HUES64 (cell line): ENCODE data around the gene ITM2C.
A peak's percentile ranks its signal among the peaks of the same experiment; 100 is the strongest.

Experiments
- H3K27ac ChIP-seq: 2 replicates; pipeline ENCODE4 v1.7.0; 2013; ENCODE audit warnings: low read depth, low read length, inconsistent platforms
- H3K27me3 ChIP-seq: 2 replicates; pipeline ENCODE4 v1.6.1; 2013; ENCODE audit warnings: mild to moderate bottlenecking, low read length; ENCODE audit not compliant: insufficient read depth
- H3K36me3 ChIP-seq: 2 replicates; pipeline ENCODE4 v1.6.1; 2013; ENCODE audit warnings: mild to moderate bottlenecking, low read length; ENCODE audit not compliant: insufficient read depth
- H3K4me1 ChIP-seq: 2 replicates; pipeline ENCODE4 v1.6.1; 2013; ENCODE audit warnings: mild to moderate bottlenecking, low read length, moderate library complexity; ENCODE audit not compliant: insufficient read depth
- H3K4me3 ChIP-seq: 2 replicates; pipeline ENCODE4 v1.5.1; 2013; ENCODE audit warnings: mild to moderate bottlenecking, low read length, moderate library complexity
- H3K9ac ChIP-seq: 2 replicates; pipeline ENCODE4 v1.6.1; 2013; ENCODE audit warnings: mild to moderate bottlenecking, low read depth, low read length
- H3K9me3 ChIP-seq: 2 replicates; pipeline ENCODE4 v1.6.1; 2013; ENCODE audit warnings: low read depth, low read length; ENCODE audit not compliant: insufficient read depth
- WGBS: fragments of 150-250, 120-280 bp; methylation state at CpG from one replicate; pipeline ENCODE4 v1.1.7; 2013; ENCODE audit warnings: missing lambda C conversion rate; 5-methylcytosine and 5-hydroxymethylcytosine counted together

Gene ITM2C

DNA sequence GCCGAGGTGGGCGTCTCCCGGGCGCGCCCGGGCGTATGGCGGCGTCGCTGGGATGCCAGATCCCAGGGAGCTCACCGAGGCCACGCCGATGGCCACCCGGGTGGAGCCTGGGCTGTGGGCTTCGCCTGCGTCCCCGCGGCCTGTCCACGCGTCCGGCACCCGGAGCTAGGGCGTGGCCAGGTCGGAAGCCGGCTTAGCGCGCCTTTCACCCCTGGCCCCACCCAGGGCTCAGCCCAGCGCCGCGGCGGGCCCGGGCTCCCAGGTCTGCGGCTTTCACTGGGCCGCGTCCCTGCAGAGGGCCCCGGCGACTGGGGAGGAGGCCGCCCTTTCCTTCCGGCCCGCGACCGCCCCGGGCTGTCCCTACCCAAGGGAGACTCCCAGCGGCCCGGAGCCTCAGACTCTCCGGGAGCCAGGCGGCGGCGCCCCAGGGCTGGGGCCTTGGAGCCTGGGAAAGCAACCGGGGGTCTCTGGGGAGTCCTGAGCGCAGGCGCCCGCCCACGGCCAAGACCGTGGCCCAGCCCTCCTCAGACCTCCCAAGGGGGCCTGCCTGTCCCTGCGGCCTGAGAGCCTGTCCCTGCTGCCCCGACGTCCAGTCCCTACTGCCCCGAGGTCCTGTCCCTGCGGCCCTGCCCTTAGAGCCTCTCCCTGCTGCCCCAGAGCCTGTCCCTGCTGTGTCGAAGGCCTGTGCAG is 36.3 kb upstream of the ITM2C start:
- no peaks in the 10 kb centered on the region for H3K36me3 ChIP-seq
- 0 out of 2 replicates have a peak overlapping the region, but pooled peaks have one; percentile 12 for H3K4me3 ChIP-seq
- H3K4me1 ChIP-seq: no peaks in the 10 kb centered on the region
- no peaks in the 10 kb centered on the region for H3K9me3 ChIP-seq
- no peak overlapping the region for H3K9ac ChIP-seq
- no peak overlapping the region for H3K27ac ChIP-seq
- 95% methylated on average over 61 of the region's 61 CpGs for WGBS
- peaks cover 3% of the 10 kb centered on the region; the same call in 1 of the 2 replicates for H3K27me3 ChIP-seq

DNA sequence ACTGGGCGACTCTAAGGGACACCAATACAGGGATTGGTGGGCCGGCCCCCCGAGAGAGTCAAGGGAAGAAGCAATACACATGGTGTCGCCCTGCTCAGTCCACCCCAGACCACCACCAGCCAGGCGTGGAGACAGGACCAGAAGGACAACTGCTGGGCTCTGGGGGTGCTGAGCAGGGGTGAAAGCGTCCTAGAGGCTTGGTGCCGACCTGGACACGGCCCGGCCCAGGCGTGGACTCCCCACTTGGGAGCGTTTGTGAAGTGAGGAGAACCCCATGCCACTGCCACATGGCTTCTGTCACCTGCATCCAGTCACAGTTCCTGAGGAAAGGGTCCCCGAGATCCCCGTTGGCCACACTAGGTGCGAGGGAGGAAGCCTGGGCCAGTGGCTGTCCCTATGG is 35.4 kb upstream of the ITM2C start:
- H3K4me3 ChIP-seq: no peak overlapping the region
- no peaks in the 10 kb centered on the region for H3K36me3 ChIP-seq
- H3K27ac ChIP-seq: no peak overlapping the region
- 97% methylated on average over 14 of the region's 14 CpGs for WGBS
- H3K9ac ChIP-seq: no peak overlapping the region
- H3K27me3 ChIP-seq: peaks cover 3% of the 10 kb centered on the region; the same call in 1 of the 2 replicates
- no peaks in the 10 kb centered on the region for H3K4me1 ChIP-seq
- H3K9me3 ChIP-seq: no peaks in the 10 kb centered on the region

DNA sequence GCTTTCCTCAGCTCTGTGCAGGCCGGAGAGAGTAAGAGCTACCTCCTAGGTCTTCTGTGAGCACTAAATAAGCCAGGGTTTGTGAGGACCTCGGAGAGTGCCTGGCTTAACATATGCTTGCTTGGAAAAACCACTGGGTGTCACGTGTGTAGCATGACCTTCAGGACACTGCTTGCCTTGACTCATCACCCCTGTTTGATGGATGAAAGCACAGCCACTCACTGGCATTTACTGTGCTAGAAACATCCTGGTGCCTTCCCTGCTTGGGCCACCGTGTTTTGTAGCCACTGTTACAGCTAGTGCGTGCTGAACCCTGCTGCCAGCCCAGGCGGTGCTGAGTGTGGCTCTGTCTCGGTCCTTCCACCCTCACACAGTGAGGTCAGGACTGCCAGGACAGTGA is 34.8 kb upstream of the ITM2C start:
- Histone ChIP-seq H3K27ac (no peak overlapping the region), H3K27me3 (peaks cover 3% of the 10 kb centered on the region; the same call in 1 of the 2 replicates), H3K9me3 (no peaks in the 10 kb centered on the region), H3K4me1 (no peaks in the 10 kb centered on the region), H3K9ac (no peak overlapping the region), H3K36me3 (no peaks in the 10 kb centered on the region), H3K4me3 (no peak overlapping the region)
- WGBS: 89% methylated on average over 7 of the region's 7 CpGs

DNA sequence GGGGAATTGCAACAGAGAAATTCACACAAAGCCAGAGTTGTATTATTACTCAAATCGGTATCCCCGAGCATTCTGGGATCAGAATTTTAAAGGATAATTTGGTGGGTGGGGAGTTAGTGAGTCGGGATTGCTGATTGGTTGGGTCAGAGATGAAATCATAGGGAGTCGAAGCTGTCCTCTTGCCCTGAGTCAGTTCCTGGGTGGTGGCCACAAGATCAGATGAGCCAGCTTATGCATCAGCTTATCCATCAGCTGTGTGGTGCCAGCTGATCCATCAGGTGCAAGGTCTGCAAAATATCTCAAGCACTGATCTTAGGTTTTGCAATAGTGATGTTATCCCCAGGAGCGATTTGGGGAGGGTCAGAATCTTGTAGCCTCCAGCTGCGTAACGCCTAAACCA is 34.3 kb upstream of the ITM2C start:
- Histone ChIP-seq H3K4me1 (no peaks in the 10 kb centered on the region), H3K9ac (no peak overlapping the region), H3K9me3 (no peaks in the 10 kb centered on the region), H3K27ac (no peak overlapping the region), H3K27me3 (peaks cover 3% of the 10 kb centered on the region; the same call in 1 of the 2 replicates), H3K36me3 (no peaks in the 10 kb centered on the region), H3K4me3 (no peak overlapping the region)
- WGBS: 88% methylated on average over 7 of the region's 7 CpGs

DNA sequence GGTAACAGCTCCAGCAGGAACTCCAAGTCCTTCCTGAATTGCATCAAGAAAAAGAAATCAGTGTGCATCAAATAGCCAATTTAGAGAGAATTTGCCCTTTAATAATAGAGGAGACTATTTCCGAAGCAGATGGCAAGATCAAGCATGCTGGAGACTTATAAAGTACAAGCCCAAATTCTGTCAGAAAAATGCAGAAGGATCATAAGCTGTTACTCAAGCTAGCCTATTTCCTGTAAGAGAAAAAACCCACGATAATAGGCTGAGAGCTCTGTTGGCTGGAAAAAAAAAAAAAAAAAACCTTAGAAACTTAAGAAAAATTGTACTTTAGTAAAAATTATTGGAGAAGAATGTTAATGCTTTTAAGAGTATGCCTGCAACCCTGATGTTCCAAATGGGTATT is 24.4 kb upstream of the ITM2C start:
- H3K9ac ChIP-seq: no peak overlapping the region

DNA sequence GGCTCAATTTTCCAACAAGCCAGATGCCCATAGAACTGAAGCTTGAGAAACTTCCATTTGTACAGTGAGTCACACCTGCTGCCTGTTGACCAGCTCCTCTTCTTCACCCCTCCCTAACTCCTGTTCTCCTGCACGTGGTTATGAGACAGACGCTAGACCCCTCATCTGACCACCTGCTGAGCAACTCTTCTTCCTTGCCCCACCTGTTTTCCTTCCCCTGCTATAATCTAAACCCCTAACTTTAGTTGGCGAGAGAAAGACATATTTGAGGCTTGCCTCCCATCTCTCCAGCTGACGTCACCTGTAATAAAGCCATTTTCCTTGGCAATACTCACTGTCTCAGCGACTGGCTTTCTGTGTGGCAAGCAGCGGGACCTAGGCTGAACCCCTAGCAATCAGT is 22.3 kb upstream of the ITM2C start:
- no peaks in the 10 kb centered on the region for H3K36me3 ChIP-seq
- no peak overlapping the region for H3K27ac ChIP-seq
- no peak overlapping the region for H3K9ac ChIP-seq
- no peaks in the 10 kb centered on the region; the same call in 1 of the 2 replicates for H3K27me3 ChIP-seq
- H3K4me3 ChIP-seq: no peak overlapping the region
- 90% methylated on average over 6 of the region's 6 CpGs for WGBS
- H3K9me3 ChIP-seq: no peaks in the 10 kb centered on the region
- H3K4me1 ChIP-seq: no peaks in the 10 kb centered on the region

More for the DNA sequence above, 24.4 kb upstream of the ITM2C start:
- whole genome bisulfite sequencing: 91% methylated on average over 2 of the region's 2 CpGs
- H3K27me3 ChIP-seq: no peaks in the 10 kb centered on the region; the same call in 1 of the 2 replicates
- H3K4me1 ChIP-seq: no peaks in the 10 kb centered on the region
- no peaks in the 10 kb centered on the region for H3K9me3 ChIP-seq
- H3K36me3 ChIP-seq: no peaks in the 10 kb centered on the region
- H3K27ac ChIP-seq: no peak overlapping the region
- H3K4me3 ChIP-seq: no peak overlapping the region

DNA sequence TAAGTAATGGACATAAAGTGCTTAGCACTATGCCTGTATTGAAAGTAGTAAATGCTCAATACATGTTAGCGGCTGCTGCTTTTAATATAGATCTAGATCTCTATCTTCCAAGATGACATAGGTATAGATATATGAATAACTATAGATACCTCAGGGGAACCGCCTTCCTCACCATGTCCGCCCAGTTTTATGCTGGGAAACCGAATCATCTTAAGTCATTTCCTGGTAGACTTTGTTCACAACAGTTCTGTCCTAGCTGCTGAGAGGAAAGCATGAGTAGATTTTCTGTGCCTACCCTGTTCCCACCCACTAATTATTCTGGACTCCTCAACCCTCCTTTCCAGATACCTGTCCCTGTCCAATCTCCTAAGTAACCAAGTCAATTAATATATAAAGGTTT is 21.6 kb upstream of the ITM2C start:
- no peak overlapping the region for H3K9ac ChIP-seq
- no peaks in the 10 kb centered on the region for H3K9me3 ChIP-seq
- 92% methylated on average over 3 of the region's 4 CpGs for WGBS
- no peak overlapping the region for H3K27ac ChIP-seq
- no peak overlapping the region for H3K4me3 ChIP-seq
- no peaks in the 10 kb centered on the region; the same call in 1 of the 2 replicates for H3K27me3 ChIP-seq
- no peaks in the 10 kb centered on the region for H3K36me3 ChIP-seq
- no peaks in the 10 kb centered on the region for H3K4me1 ChIP-seq

DNA sequence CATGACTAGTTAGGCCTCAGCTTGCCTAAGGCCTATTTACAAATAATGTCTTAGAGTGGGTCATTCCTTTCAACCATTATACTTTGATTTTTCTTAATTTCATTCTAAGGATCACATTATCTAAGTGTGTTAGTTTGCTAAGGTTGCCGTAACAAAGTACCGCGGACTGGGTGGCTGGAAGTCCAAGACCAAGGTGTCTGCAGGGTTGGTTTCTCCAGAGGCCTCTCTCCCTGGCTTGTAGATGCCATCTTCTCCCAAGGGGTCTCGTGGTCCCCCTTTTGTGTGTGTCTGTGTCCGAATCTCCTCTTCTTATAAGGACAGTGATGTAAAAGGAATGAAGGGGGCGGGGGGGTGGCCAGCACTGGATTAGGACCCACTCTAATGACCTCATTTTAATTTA is 18.4 kb upstream of the ITM2C start:
- H3K27ac ChIP-seq: no peak overlapping the region
- H3K27me3 ChIP-seq: peaks cover 7% of the 10 kb centered on the region
- H3K36me3 ChIP-seq: no peaks in the 10 kb centered on the region
- no peak overlapping the region for H3K9ac ChIP-seq
- no peaks in the 10 kb centered on the region for H3K4me1 ChIP-seq
- H3K9me3 ChIP-seq: no peaks in the 10 kb centered on the region
- H3K4me3 ChIP-seq: no peak overlapping the region
- 94% methylated on average over 5 of the region's 6 CpGs for WGBS

DNA sequence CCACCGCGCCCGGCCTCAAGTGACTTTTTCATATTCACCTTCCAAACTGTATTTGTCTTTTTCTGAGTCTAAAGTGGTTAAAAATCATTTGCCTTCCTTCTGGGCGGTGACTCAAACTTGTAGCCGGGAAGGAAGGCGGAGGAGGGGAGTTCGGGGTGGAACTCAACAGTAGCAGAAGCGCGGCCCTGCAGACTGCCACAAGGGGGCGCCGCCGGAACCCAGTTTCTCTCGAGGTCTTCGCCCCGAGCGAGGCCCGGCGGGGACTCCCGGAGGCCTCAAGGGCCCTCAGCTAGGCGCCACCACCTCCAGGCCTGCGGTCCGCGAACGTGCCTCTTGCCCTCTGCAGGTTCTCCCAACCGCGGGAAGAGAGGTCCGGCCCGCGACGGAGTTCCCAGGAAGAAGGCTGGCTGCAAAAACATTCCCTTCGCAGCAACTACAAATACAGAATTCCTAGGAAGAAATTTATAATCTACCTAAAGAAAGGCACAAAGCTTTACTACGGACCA is 16.8 kb upstream of the ITM2C start:
- no peaks in the 10 kb centered on the region for H3K4me1 ChIP-seq
- no peaks in the 10 kb centered on the region for H3K36me3 ChIP-seq
- H3K9ac ChIP-seq: no peak overlapping the region
- H3K27me3 ChIP-seq: peaks cover 7% of the 10 kb centered on the region
- no peak overlapping the region for H3K27ac ChIP-seq
- WGBS: 9% methylated on average over 31 of the region's 32 CpGs
- H3K9me3 ChIP-seq: no peaks in the 10 kb centered on the region
- H3K4me3 ChIP-seq: no peak overlapping the region

DNA sequence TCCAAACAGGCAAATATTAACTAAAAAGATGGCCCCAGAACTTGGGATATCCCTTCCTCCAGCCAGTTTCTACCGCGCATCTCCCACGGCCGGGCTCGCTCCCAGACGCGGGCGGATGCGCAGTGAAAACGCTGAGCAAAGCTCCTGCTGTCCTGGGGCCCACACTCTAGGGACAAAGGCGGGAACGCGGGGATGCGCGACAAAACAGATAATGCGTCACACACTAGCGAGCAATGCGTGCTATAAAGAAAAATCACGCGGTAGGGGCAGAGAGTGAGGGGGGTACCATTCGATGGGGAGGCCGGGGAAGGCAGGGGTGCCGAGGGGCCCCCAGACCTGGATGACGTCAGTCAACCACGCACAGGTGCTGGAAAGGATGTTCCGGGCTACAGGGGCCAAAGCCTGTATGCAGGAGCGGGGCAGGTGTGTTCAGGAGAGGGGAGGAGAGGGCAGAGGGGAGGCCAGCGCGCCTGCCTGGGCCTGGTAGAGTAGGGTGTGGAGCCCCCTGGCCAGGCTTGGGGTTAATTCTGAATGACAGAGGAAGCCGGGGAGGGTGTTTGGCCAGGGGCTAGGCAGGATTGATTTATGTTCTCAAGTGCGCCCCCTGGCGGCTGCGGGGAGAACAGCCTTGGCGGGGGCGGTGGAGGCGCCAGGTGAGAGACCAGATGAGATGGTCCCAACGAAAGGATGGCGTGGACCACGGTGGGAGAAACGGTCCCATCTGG is 14.9 kb upstream of the ITM2C start:
- Histone ChIP-seq H3K9me3 (no peaks in the 10 kb centered on the region), H3K9ac (no peak overlapping the region), H3K27ac (no peak overlapping the region), H3K4me3 (no peak overlapping the region), H3K27me3 (peaks cover 7% of the 10 kb centered on the region), H3K36me3 (no peaks in the 10 kb centered on the region), H3K4me1 (no peaks in the 10 kb centered on the region)
- WGBS: 79% methylated on average over 40 of the region's 40 CpGs

DNA sequence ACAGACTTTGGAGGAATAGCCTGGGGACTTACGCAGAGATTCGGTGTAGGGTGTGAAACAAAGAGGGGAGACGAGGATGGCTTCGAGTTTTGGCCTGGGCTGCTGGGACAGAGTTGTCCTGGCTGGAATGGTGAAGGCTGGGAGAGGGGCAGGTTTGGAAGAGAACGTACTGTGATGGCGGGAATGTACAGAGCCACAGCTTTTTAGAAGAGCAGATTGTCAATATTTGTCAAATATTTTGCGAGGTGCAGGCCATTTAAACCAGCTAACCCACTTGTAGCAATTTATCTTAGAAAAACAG is 14.4 kb upstream of the ITM2C start:
- H3K4me3 ChIP-seq: no peak overlapping the region
- no peaks in the 10 kb centered on the region for H3K9me3 ChIP-seq
- peaks cover 7% of the 10 kb centered on the region for H3K27me3 ChIP-seq
- H3K36me3 ChIP-seq: no peaks in the 10 kb centered on the region
- H3K9ac ChIP-seq: no peak overlapping the region
- H3K4me1 ChIP-seq: no peaks in the 10 kb centered on the region
- WGBS: 91% methylated on average over 7 of the region's 7 CpGs
- H3K27ac ChIP-seq: no peak overlapping the region
